ENCODE measurements around the gene CCND1. TPM values are rescaled to one million over a fixed set of nuclear protein-coding genes. Genes with fewer than 3 reads are reported as not detected.
"Not testable (repeated sequence)": the region's sequence is repeated elsewhere in the genome, so short reads cannot be mapped to it uniquely, and the experiment has no call there.

The CCND1 gene
- total and polyA plus RNA-seq, 4 donors, result 59.0 to 226 (median 63.5) TPM

- 95% methylated on average over 3 of the region's 6 CpGs for WGBS (ENCODE audit: insufficient coverage)
- H3K4me1 ChIP-seq (ENCODE audit: control insufficient read depth, insufficient read depth, low read length), result peaks cover 12% of the 10 kb centered on the region
- DNase-seq (ENCODE audit: low read depth in 4 of 6, low spot score in 6 of 6); H3K27ac ChIP-seq (ENCODE audit: low read depth, low read length); H3K9me3 ChIP-seq (ENCODE audit: control insufficient read depth, insufficient read depth, low read length); H3K36me3 ChIP-seq (ENCODE audit: control insufficient read depth, insufficient read depth, low read length); H3K4me3 ChIP-seq (ENCODE audit: low read depth, low read length): not testable (repeated sequence)
- H3K27me3 ChIP-seq (ENCODE audit: control insufficient read depth, insufficient read depth, low read length), result peaks cover 28% of the 10 kb centered on the region
Observed at GRCh38 chr11:69695995-69696394, 55.0 kb downstream of the CCND1 start.

DNA sequence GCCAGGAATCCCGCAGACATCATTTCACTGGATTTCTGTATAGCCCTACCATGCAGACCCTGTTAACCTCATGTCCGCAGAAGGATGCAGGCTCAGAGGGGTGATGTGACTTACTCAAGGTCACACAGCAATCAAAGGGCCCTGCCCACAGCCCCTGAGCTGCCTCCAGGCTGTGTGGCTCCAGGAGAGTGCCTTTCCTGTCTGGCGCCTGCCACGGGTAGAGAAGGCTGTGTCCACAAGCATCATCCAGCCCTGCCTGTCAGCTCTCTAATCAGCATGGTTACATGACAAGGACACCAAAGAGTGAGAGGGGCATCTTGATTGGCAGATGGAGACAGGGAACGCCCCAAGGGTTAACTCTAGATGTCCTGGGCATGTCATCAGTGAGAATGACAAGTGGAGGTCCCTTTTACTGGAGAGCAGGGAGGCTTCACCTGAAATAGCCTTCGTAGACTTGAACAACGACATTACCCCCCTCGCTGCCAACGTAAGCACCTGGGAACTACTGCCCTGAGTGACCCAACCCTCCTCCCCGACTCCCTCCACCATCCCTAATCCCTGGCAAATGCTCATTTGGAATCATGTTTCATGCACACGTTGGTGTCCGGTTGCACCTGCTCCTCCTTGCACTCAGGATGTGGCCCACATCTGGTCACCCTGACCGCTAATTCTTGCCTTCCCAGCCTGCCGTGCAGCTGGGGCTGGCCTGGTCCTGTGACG is 56.0 kb downstream of the CCND1 start:
- peaks cover 20% of the 10 kb centered on the region for H3K4me1 ChIP-seq (ENCODE audit: control insufficient read depth, insufficient read depth, low read length)
- H3K36me3 ChIP-seq (ENCODE audit: control insufficient read depth, insufficient read depth, low read length), result no peaks in the 10 kb centered on the region
- H3K27ac ChIP-seq (ENCODE audit: low read depth, low read length), result no peak overlapping the region
- DNase-seq (ENCODE audit: low read depth in 4 of 6, low spot score in 6 of 6), result no peak
- peaks cover 2% of the 10 kb centered on the region for H3K9me3 ChIP-seq (ENCODE audit: control insufficient read depth, insufficient read depth, low read length)
- H3K27me3 ChIP-seq (ENCODE audit: control insufficient read depth, insufficient read depth, low read length), result peaks cover 37% of the 10 kb centered on the region
- 76% methylated on average over 14 of the region's 15 CpGs for WGBS (ENCODE audit: insufficient coverage)
- H3K4me3 ChIP-seq (ENCODE audit: low read depth, low read length), result no peak overlapping the region

GRCh38 chr11:69697469-69697843 is 56.5 kb downstream of the CCND1 start:
- Histone ChIP-seq H3K27ac (ENCODE audit: low read depth, low read length) (no peak overlapping the region), H3K9me3 (ENCODE audit: control insufficient read depth, insufficient read depth, low read length) (peaks cover 2% of the 10 kb centered on the region), H3K4me1 (ENCODE audit: control insufficient read depth, insufficient read depth, low read length) (peaks cover 26% of the 10 kb centered on the region), H3K36me3 (ENCODE audit: control insufficient read depth, insufficient read depth, low read length) (no peaks in the 10 kb centered on the region), H3K4me3 (ENCODE audit: low read depth, low read length) (no peak overlapping the region), H3K27me3 (ENCODE audit: control insufficient read depth, insufficient read depth, low read length) (peaks cover 42% of the 10 kb centered on the region)
- no peak for DNase-seq (ENCODE audit: low read depth in 4 of 6, low spot score in 6 of 6)
- 90% methylated on average over 5 of the region's 8 CpGs for WGBS (ENCODE audit: insufficient coverage)

- no peak for DNase-seq (ENCODE audit: low read depth in 4 of 6, low spot score in 6 of 6)
- H3K27me3 ChIP-seq (ENCODE audit: control insufficient read depth, insufficient read depth, low read length), result peaks cover 46% of the 10 kb centered on the region
- no peaks in the 10 kb centered on the region for H3K9me3 ChIP-seq (ENCODE audit: control insufficient read depth, insufficient read depth, low read length)
- H3K27ac ChIP-seq (ENCODE audit: low read depth, low read length), result no peak overlapping the region
- H3K36me3 ChIP-seq (ENCODE audit: control insufficient read depth, insufficient read depth, low read length), result no peaks in the 10 kb centered on the region
- peaks cover 30% of the 10 kb centered on the region for H3K4me1 ChIP-seq (ENCODE audit: control insufficient read depth, insufficient read depth, low read length)
- 86% methylated on average over 7 of the region's 10 CpGs for WGBS (ENCODE audit: insufficient coverage)
- H3K4me3 ChIP-seq (ENCODE audit: low read depth, low read length), result no peak overlapping the region
Observed at GRCh38 chr11:69697861-69698260, 56.9 kb downstream of the CCND1 start.

DNA sequence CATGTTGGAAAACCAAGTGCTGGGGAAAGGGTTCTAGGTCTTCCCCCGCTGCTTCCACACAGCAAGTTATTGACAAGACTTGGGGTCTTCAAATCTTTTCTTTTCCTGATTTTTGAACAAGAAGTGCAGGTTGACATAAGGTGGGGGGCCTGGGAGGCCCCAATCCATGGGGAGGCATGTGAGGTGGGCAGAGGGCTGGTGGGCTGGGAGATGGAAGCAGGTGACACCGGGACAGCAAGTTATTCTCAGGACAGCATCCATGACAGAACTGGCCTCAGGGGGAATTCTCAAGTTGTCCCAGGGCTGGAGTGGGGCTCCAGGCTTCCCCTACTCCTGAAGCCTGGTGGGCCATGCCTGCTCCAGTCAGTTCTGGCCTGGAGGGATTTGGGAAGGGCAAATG is 57.4 kb downstream of the CCND1 start:
- Histone ChIP-seq H3K9me3 (ENCODE audit: control insufficient read depth, insufficient read depth, low read length) (no peaks in the 10 kb centered on the region), H3K4me1 (ENCODE audit: control insufficient read depth, insufficient read depth, low read length) (peaks cover 35% of the 10 kb centered on the region), H3K4me3 (ENCODE audit: low read depth, low read length) (no peak overlapping the region), H3K36me3 (ENCODE audit: control insufficient read depth, insufficient read depth, low read length) (no peaks in the 10 kb centered on the region), H3K27me3 (ENCODE audit: control insufficient read depth, insufficient read depth, low read length) (peaks cover 51% of the 10 kb centered on the region), H3K27ac (ENCODE audit: low read depth, low read length) (no peak overlapping the region)
- 100% methylated on average over 2 of the region's 2 CpGs for WGBS (ENCODE audit: insufficient coverage)
- DNase-seq (ENCODE audit: low read depth in 4 of 6, low spot score in 6 of 6), result no peak

DNA sequence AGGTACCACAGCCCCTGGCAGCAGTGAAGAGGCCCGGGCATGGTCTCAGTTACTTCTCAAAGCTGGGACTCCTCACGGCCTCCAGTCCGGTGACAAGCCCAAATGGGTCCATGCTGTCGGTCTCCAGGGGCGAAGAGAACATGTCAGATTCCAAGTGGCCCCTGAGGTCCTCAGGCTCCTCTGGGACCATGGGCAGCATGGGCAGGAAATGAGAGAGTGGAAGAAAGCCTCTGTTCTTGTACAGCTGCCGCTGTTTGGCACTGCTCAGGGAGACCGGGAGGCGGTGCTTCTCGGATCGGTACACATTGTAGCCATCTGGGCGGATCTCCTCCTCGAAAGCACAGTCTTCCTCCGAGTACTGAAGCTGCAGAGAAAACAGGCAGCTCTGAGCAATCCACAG is 58.3 kb downstream of the CCND1 start:
- Histone ChIP-seq H3K4me1 (ENCODE audit: control insufficient read depth, insufficient read depth, low read length) (peaks cover 42% of the 10 kb centered on the region), H3K4me3 (ENCODE audit: low read depth, low read length) (no peak overlapping the region), H3K9me3 (ENCODE audit: control insufficient read depth, insufficient read depth, low read length) (no peaks in the 10 kb centered on the region), H3K27ac (ENCODE audit: low read depth, low read length) (no peak overlapping the region), H3K27me3 (ENCODE audit: control insufficient read depth, insufficient read depth, low read length) (peaks cover 58% of the 10 kb centered on the region), H3K36me3 (ENCODE audit: control insufficient read depth, insufficient read depth, low read length) (no peaks in the 10 kb centered on the region)
- 59% methylated on average over 13 of the region's 13 CpGs for WGBS (ENCODE audit: insufficient coverage)
- DNase-seq (ENCODE audit: low read depth in 4 of 6, low spot score in 6 of 6), result peak in 2 of 6 donors; percentile 28 to 36

GRCh38 chr11:69700278-69701140 is 59.6 kb downstream of the CCND1 start:
- no peaks in the 10 kb centered on the region for H3K9me3 ChIP-seq (ENCODE audit: control insufficient read depth, insufficient read depth, low read length)
- H3K4me3 ChIP-seq (ENCODE audit: low read depth, low read length), result no peak overlapping the region
- H3K27me3 ChIP-seq (ENCODE audit: control insufficient read depth, insufficient read depth, low read length), result peaks cover 71% of the 10 kb centered on the region
- peak in 5 of 6 donors; percentile 46 to 92 (median 68) for DNase-seq (ENCODE audit: low read depth in 4 of 6, low spot score in 6 of 6)
- peaks cover 55% of the 10 kb centered on the region for H3K4me1 ChIP-seq (ENCODE audit: control insufficient read depth, insufficient read depth, low read length)
- no peak overlapping the region for H3K27ac ChIP-seq (ENCODE audit: low read depth, low read length)
- WGBS (ENCODE audit: insufficient coverage), result 24% methylated on average over 13 of the region's 20 CpGs
- H3K36me3 ChIP-seq (ENCODE audit: control insufficient read depth, insufficient read depth, low read length), result no peaks in the 10 kb centered on the region

- Histone ChIP-seq H3K4me3 (ENCODE audit: low read depth, low read length) (no peak overlapping the region), H3K27me3 (ENCODE audit: control insufficient read depth, insufficient read depth, low read length) (peaks cover 76% of the 10 kb centered on the region), H3K4me1 (ENCODE audit: control insufficient read depth, insufficient read depth, low read length) (peaks cover 70% of the 10 kb centered on the region), H3K9me3 (ENCODE audit: control insufficient read depth, insufficient read depth, low read length) (no peaks in the 10 kb centered on the region), H3K36me3 (ENCODE audit: control insufficient read depth, insufficient read depth, low read length) (no peaks in the 10 kb centered on the region), H3K27ac (ENCODE audit: low read depth, low read length) (no peak overlapping the region)
- DNase-seq (ENCODE audit: low read depth in 4 of 6, low spot score in 6 of 6), result no peak
- 3% methylated on average over 32 of the region's 35 CpGs for WGBS (ENCODE audit: insufficient coverage)
Observed at GRCh38 chr11:69702239-69702691, 61.3 kb downstream of the CCND1 start.

GRCh38 chr11:69702769-69703452 is 62.0 kb downstream of the CCND1 start:
- peak in 1 of 6 donors; percentile 21 for DNase-seq (ENCODE audit: low read depth in 4 of 6, low spot score in 6 of 6)
- peaks cover 70% of the 10 kb centered on the region for H3K4me1 ChIP-seq (ENCODE audit: control insufficient read depth, insufficient read depth, low read length)
- no peak overlapping the region for H3K27ac ChIP-seq (ENCODE audit: low read depth, low read length)

More at GRCh38 chr11:69702769-69703452, 62.0 kb downstream of the CCND1 start:
- 3% methylated on average over 45 of the region's 45 CpGs for WGBS (ENCODE audit: insufficient coverage)
- no peaks in the 10 kb centered on the region for H3K9me3 ChIP-seq (ENCODE audit: control insufficient read depth, insufficient read depth, low read length)
- H3K27me3 ChIP-seq (ENCODE audit: control insufficient read depth, insufficient read depth, low read length), result peaks cover 76% of the 10 kb centered on the region
- no peak overlapping the region for H3K4me3 ChIP-seq (ENCODE audit: low read depth, low read length)
- H3K36me3 ChIP-seq (ENCODE audit: control insufficient read depth, insufficient read depth, low read length), result no peaks in the 10 kb centered on the region
